Measurements from ENCODE around the gene UCP3.

- TF ChIP-seq CTCF (IDR thresholded peaks at IDR 0.05) (no peak), POLR2A (IDR thresholded peaks at IDR 0.05) (no peak)
Measured at GRCh38 chr11:73974604-73975478, 34.0 kb downstream of the UCP3 start.

Measured in right lobe of liver (tissue), 4 donors.